Epithelial cell of esophagus (primary cell): ENCODE results near the gene GRIN2D.
A peak's percentile ranks its signal among the peaks of the same experiment; 100 is the strongest.
"Not testable (repeated sequence)": the region's sequence is repeated elsewhere in the genome, so short reads cannot be mapped to it uniquely, and the experiment has no call there.

Experiments used
- DNase-seq: peaks from one replicate; pipeline ENCODE4 v3.0.0; 2010; ENCODE audit warnings: low read depth
- H3K4me3 ChIP-seq: 2 replicates; pipeline ENCODE4 v1.5.1; 2011; ENCODE audit warnings: mild to moderate bottlenecking, low read length, control low read depth
- CTCF ChIP-seq: IDR thresholded peaks from 2 replicates; pipeline ENCODE4 v1.5.1; 2011; ENCODE audit warnings: low read depth, mild to moderate bottlenecking, low read length, control low read depth, inconsistent platforms; ENCODE audit not compliant: insufficient read depth; ENCODE audit errors: missing control alignments

The GRIN2D gene

DNA sequence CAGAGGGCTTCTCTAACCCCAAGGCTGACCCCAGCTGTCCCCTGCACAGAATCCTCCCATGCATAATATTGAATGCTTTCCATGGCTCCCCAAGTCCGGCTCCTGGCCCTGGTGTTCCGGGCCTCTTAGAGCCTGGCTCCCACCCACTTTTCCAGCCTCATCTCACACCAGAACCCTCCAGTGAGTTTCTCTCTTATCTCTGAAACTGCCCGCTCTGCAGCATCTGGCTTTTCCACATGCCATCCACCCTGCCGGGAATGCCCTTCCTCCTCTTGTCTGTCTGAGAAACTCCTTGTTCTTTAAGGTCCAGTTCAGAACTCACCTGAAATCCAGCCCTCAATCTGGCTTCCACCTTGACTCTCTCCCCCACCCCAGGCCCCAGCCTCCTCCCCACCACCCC lies 22.5 kb upstream of the GRIN2D start:
- TF ChIP-seq CTCF: no peak
- no peak for DNase-seq
- no peak overlapping the region for H3K4me3 ChIP-seq

DNA sequence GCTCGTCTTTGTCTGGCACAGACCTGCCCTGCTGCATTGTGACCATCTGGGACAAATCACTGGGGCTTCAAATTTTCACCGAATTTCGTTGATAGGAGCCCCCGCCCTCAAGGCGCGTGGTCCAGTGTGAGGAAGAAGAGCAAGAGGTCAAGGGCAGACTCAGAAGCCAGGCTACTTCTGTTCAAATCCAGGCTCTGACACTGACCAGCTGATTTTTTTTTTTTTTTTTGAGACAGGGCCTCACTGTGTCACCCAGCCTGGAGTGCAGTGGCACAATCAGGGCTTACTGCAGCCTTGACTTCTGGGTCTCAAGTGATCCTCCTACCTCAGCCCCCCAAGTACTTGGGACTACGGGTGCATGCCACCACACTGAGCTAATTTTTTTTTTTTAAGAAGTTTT lies 22.1 kb upstream of the GRIN2D start:
- no peak for DNase-seq
- TF ChIP-seq CTCF: no peak
- no peak overlapping the region for H3K4me3 ChIP-seq

- DNase-seq, H3K4me3 ChIP-seq: not testable (repeated sequence)
Measured at GRCh38 chr19:48371771-48372170, 21.7 kb upstream of the GRIN2D start.

DNA sequence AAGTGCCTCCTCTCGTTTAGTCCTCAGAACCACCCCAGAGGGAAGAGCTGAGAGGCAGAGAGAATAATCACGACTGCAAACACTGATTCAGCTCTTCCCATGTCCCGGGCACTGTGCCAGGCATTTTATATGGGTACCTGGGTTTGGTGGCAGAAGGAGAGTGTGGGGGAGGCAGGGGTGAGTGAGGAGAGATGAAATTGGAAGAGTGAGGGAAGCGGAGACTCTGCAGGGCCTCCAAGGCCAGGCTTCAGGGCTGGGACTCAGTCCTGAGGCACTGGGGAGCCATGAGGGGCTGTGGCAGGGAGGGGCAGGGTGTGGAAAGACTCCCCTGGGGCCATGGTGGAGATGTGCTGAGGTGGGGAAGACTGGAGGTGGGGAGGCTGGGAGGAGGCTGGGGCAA lies 20.6 kb upstream of the GRIN2D start:
- DNase-seq: peak; percentile 55
- no peak for TF ChIP-seq CTCF
- H3K4me3 ChIP-seq: no peak overlapping the region

GRCh38 chr19:48373567-48373966 lies 19.9 kb upstream of the GRIN2D start:
- no peak for DNase-seq
- TF ChIP-seq CTCF: no peak
- H3K4me3 ChIP-seq: no peak overlapping the region

GRCh38 chr19:48378194-48378570 lies 15.3 kb upstream of the GRIN2D start:
- H3K4me3 ChIP-seq: no peak overlapping the region
- no peak for TF ChIP-seq CTCF
- DNase-seq: no peak

- H3K4me3 ChIP-seq: no peak overlapping the region
- no peak for DNase-seq
- TF ChIP-seq CTCF: no peak
Measured at GRCh38 chr19:48379058-48379457, 14.4 kb upstream of the GRIN2D start.
